Heart right ventricle (tissue), 16 donors: ENCODE measurements around the gene STMN3. TPM values are rescaled to one million over a fixed set of nuclear protein-coding genes. Genes with fewer than 3 reads are reported as not detected.
"Not testable (repeated sequence)": the region's sequence is repeated elsewhere in the genome, so short reads cannot be mapped to it uniquely, and the experiment has no call there.

Experiments used
- ATAC-seq, 8 donors: fragments of 200-7000 bp; cut with Tn5 transposase; one replicate each; pipeline ENCODE4 v1.9.1; 2020; ENCODE audit warnings: mild to moderate bottlenecking in 8 of 8, moderate library complexity in 8 of 8, moderate number of reproducible peaks in 1 of 8
- DNase-seq, 2 donors: peaks; one replicate each; pipeline ENCODE4 v3.0.0-alpha.2; 2020
- H3K27ac ChIP-seq, 10 donors: fragments of 200-600 bp; sonication (generic) in 2 of 10; one replicate each; pipeline versions ENCODE4 v1.5.0 to v1.8.0; 2020 to 2022; ENCODE audit warnings: mild to moderate bottlenecking in 3 of 10
- H3K27me3 ChIP-seq, 7 donors: fragments of 200-600 bp; one replicate each; pipeline ENCODE4 v1.8.0; 2021 to 2022; ENCODE audit warnings: mild to moderate bottlenecking in 2 of 7
- H3K36me3 ChIP-seq, 9 donors: fragments of 200-600 bp; sonication (generic) in 1 of 9; one replicate each; pipeline versions ENCODE4 v1.5.0 to v1.8.0; 2020 to 2022; ENCODE audit warnings: mild to moderate bottlenecking in 2 of 9
- H3K4me1 ChIP-seq, 9 donors: fragments of 200-600 bp; sonication (generic) in 1 of 9; one replicate each; pipeline versions ENCODE4 v1.5.0 to v1.8.0; 2020 to 2022; ENCODE audit warnings: mild to moderate bottlenecking in 4 of 9
- H3K4me3 ChIP-seq, 10 donors: fragments of 200-600 bp; sonication (generic) in 2 of 10; one replicate each; pipeline versions ENCODE4 v1.5.0 to v1.8.0; 2020 to 2022; ENCODE audit warnings: mild to moderate bottlenecking in 7 of 10, moderate library complexity in 2 of 10
- H3K9me3 ChIP-seq, 11 donors: fragments of 200-600 bp in 10 of 11; sonication (generic) in 2 of 11; one replicate each; pipeline versions ENCODE4 v1.5.0 to v1.8.0; 2013 to 2022; ENCODE audit warnings: mild to moderate bottlenecking in 2 of 11, control low read depth in 1 of 11, moderate library complexity in 1 of 11
- WGBS, 2 donors: extraction: QIAGEN DNeasy Blood & Tissue Kit; methylation state at CpG; one replicate each; pipeline ENCODE4 v1.1.7; 2013; ENCODE audit warnings: inconsistent platforms in 1 of 2; 5-methylcytosine and 5-hydroxymethylcytosine counted together
- intact Hi-C, 10 donors: fragments of 100-400 bp; cut with DNase I; formaldehyde crosslinking; loops; one replicate each; pipeline versions ENCODE4 v1.11.1 to v1.14.2; 2022
- polyA plus RNA-seq, 2 donors: library from polyadenylated mRNA; stranded (reverse); fragments of 200-250 nt; gene quantifications; one replicate each; pipeline ENCODE4 v1.2.3, GENCODE V29; 2013
- total RNA-seq, 10 donors: library from RNA; stranded (reverse); fragmentation: NEBNext Ultra II Directional in 3 of 10; extraction: Animal tissue kit (Norgen Biotek cat#: 25700) in 3 of 10; gene quantifications; one replicate each; pipeline versions ENCODE4 v1.2.1 to v1.2.4, GENCODE V29; 2021 to 2023
- TF ChIP-seq, protein P1 (sequence below), 9 donors: fragments of 200-600 bp; sonication (generic) in 2 of 9; IDR thresholded peaks; one replicate each; pipeline versions ENCODE4 v1.5.0 to v1.8.0; 2021 to 2022; ENCODE audit warnings: antibody characterized with exemption in 9 of 9, mild to moderate bottlenecking in 5 of 9, moderate library complexity in 1 of 9
- donor health status: Arrhythmogenic right ventricular cardiomyopathy.
- donor health status: ischemic (EF 13 %, LVEDD 7.1; RV severe dilation, severe dysfunction).
- donor health status: healthy with polysubstance abuse.
- donor health status: DM: no; HTN: yes; CAD: no.
- donor health status: DM: no; HTN: no; CAD: no.
- donor health status: ischemic (EF 25% LVEDD 6.9; RV normal size, moderate dysfunction).
- donor health status: ischemic (EF 25% LVEDD 5.7; RV mildly dilated, moderate dysfunction).
- donor health status: healthy.
- donor health status: DM: yes; HTN: yes; CAD: no.
- donor health status: Ischemic cardiomyopathy.
- donor health status: ischemic (EF 35%, LVEDD 5.7; RV mildly dilated, moderate dysfunction).
- donor health status: nonischemic (EF 11% LVEDD 7.7; RV severe dilation, severe dysfunction).
- donor health status: DM: yes; HTN: yes; CAD: no.
- donor health status: PGD.
- donor health status: ischemic (EF 29% LVEDD 5.4; RV normal size, mild dysfunction).
- donor health status: nonischemic (EF 23%, LVEDD 6.1; RV moderate dilation, normal function).

STMN3 gene
- total and polyA plus RNA-seq, 12 donors, result 1.7 to 9.9 (median 3.9) TPM

DNA sequence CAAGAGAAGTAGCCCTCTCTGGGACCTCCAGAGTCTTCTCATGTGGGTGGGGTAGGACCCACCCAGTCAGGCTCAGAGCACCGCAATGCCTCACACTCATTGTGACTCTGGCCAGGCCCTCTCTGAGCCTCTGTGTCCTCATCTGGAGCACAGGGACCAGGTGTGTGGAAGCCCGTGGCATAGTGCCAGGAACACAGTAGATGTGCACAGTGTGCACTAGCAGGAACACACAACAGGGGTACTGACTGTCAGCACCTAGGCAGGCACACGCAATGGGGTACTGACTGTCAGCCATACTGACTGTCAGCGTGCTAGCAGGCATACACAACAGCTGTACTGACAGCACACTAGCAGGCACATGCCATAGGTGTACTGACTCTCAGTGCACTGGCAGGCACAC is 2.0 kb upstream of the STMN3 start:
- intact Hi-C loops, result loop anchor here in 2 of 10 donors (5.0 to 10.0 kb wide), 2 partner anchors 52 to 80 kb away; partner anchors contain the start of genes ARFRP1 (in 1 of the 2), LIME1 (in 1 of the 2), SLC2A4RG (in 1 of the 2) and ZGPAT (in 1 of the 2)
- TF ChIP-seq, protein P1, sequence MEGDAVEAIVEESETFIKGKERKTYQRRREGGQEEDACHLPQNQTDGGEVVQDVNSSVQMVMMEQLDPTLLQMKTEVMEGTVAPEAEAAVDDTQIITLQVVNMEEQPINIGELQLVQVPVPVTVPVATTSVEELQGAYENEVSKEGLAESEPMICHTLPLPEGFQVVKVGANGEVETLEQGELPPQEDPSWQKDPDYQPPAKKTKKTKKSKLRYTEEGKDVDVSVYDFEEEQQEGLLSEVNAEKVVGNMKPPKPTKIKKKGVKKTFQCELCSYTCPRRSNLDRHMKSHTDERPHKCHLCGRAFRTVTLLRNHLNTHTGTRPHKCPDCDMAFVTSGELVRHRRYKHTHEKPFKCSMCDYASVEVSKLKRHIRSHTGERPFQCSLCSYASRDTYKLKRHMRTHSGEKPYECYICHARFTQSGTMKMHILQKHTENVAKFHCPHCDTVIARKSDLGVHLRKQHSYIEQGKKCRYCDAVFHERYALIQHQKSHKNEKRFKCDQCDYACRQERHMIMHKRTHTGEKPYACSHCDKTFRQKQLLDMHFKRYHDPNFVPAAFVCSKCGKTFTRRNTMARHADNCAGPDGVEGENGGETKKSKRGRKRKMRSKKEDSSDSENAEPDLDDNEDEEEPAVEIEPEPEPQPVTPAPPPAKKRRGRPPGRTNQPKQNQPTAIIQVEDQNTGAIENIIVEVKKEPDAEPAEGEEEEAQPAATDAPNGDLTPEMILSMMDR (IDR thresholded peaks at IDR 0.05), result no peak
- no peak overlapping the region for H3K27ac ChIP-seq
- H3K27me3 ChIP-seq, result peaks cover 0 to 23% (median 10%) of the 10 kb centered on the region in 7 donors
- no peaks in the 10 kb centered on the region for H3K9me3 ChIP-seq
- no peak overlapping the region for H3K4me3 ChIP-seq
- DNase-seq (no peak), ATAC-seq (no peak)
- WGBS, 2 donors, result 64 to 88% methylated on average over 4 of the region's 4 CpGs
- H3K4me1 ChIP-seq, result peaks cover 18 to 53% (median 45%) of the 10 kb centered on the region in 9 donors
- peaks cover 0 to 4% (median 0%) of the 10 kb centered on the region in 9 donors for H3K36me3 ChIP-seq

DNA sequence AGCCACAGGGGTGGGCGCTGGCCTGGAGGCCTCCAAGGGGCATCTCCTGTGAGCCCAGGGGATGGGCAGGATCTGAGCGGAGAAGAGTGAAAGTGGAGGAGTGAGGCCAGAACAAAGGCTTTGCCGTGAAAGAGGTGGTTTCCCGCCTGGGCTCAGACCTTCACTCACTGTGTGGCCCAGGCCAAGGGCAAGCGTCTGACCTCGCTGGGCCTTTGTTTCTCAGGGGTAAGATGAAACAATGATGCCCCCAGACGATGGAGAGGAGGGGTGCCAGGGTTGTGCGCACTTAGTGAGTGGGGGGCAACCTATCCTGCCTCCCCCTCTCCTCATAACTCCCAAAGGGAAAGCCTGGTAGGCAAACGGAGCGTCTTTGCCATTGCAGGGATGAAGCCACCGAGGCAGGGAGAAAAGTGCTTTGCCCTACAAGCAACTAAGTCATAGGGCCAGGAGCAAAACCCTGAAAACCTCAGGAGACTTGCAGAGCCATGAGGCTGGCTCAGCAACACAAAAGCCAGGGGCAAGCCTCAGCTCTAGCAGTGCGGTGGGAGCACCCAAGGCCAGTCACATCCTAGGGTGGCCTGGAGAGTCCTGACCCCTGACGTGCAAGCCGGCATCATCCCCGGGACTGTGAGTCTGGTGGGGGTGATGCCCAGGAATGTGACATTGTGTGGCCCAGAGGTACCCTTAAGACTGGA is 897 bp upstream of the STMN3 start:
- peak overlapping the region in 9 of 10 donors; percentile 16 to 66 (median 63) for H3K4me3 ChIP-seq
- H3K4me1 ChIP-seq, result peaks cover 14 to 44% (median 38%) of the 10 kb centered on the region in 9 donors
- TF ChIP-seq, protein P1 (IDR thresholded peaks at IDR 0.05), result no peak
- peaks cover 0 to 23% (median 10%) of the 10 kb centered on the region in 7 donors for H3K27me3 ChIP-seq
- no peak for ATAC-seq
- H3K36me3 ChIP-seq, result no peaks in the 10 kb centered on the region
- H3K27ac ChIP-seq, result peak overlapping the region in 8 of 10 donors; percentile 60 to 83 (median 76)
- no peaks in the 10 kb centered on the region for H3K9me3 ChIP-seq
- intact Hi-C loops, result loop anchor here in 1 of 10 donors (10.0 kb wide), 1 partner anchor 81 kb away; the partner anchor contains the start of genes LIME1 and SLC2A4RG
- WGBS, 2 donors, result 49 to 55% methylated on average over 14 to 15 of the region's 15 CpGs
- no peak for DNase-seq

DNA sequence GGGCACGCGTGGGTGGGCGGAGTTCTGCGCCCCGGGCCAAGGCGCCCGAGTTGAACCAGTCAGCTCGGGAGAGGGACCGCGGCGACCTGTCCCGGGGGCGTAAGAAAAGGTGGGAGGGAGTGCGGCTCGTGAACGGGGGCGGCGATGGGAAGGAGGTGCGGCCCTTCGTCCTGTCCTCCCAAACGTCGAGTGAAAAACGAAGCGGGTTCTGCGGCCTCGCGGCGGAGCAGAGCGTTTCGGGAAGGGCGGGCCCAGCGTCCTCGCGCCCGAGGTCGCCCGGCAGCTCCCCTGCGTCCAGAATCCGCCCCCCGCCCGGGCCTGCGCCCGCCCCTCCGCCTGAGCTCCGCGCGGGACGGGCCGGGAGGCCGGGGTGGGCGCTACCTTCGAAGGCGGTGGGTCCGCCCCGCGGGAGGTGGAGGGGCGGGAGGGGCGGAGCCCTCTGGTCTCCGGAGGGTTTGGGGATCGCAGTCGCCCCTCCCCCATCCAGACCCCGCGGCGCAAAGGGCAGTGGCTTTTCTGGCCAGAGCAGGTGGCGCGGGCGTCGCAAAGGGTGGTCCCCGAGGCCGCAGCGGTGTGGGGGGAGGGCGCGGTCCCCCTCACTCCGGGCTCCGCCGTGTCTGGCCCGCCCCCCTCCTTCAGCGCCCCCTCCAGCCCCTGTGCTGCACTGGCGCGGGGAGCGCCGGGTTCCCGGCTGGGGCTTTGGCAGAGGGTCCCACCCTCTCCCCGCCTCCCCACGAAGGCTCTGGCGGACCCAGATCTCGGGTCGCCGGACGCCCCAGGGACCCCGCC is 838 bp downstream of the STMN3 start:
- Histone ChIP-seq H3K4me1 (peaks cover 12 to 33% (median 28%) of the 10 kb centered on the region in 9 donors), H3K36me3 (no peaks in the 10 kb centered on the region), H3K4me3 (peak overlapping the region; percentile 38 to 75 (median 64)), H3K27me3 (peaks cover 0 to 23% (median 10%) of the 10 kb centered on the region in 7 donors), H3K27ac (peak overlapping the region in 8 of 10 donors; percentile 13 to 63 (median 30)), H3K9me3 (no peaks in the 10 kb centered on the region)
- ATAC-seq (peak in 6 of 8 donors; percentile 6 to 37 (median 14)), DNase-seq (peak in 1 of 2 donors; percentile 39)
- WGBS, 2 donors, result 1% methylated on average over 41 to 91 of the region's 91 CpGs
- TF ChIP-seq, protein P1 (IDR thresholded peaks at IDR 0.05), result no peak
- intact Hi-C loops, result loop anchor here in 1 of 10 donors (10.0 kb wide), 1 partner anchor 82 kb away; the partner anchor contains the start of genes LIME1 and SLC2A4RG

DNA sequence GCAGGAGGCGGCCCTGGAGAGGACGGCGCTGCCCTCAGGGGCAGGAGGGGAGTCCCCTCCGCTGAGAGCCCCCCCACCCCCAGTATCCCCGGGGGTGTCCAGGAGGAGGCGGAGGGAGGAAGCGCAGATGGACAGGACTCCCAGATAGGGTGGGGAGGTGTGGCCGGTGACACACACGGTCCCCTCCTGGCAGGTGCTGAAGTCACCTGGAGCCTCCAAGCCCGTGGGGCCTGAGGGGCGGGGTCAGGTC is 1.4 kb downstream of the STMN3 start:
- DNase-seq (no peak), ATAC-seq (peak in 3 of 8 donors; percentile 2 to 6 (median 5))
- Histone ChIP-seq H3K27ac (peak overlapping the region in 5 of 10 donors; percentile 9 to 62 (median 26)), H3K36me3 (no peaks in the 10 kb centered on the region), H3K27me3 (peaks cover 0 to 23% (median 10%) of the 10 kb centered on the region in 7 donors), H3K4me3 (peak overlapping the region in 9 of 10 donors; percentile 47 to 75 (median 64)), H3K4me1 (peaks cover 10 to 28% (median 26%) of the 10 kb centered on the region in 9 donors), H3K9me3 (no peaks in the 10 kb centered on the region)
- 13 to 16% methylated on average over 11 of the region's 11 CpGs for WGBS, 2 donors
- intact Hi-C loops, result loop anchor here in 1 of 10 donors (10.0 kb wide), 1 partner anchor 83 kb away; the partner anchor contains the start of genes LIME1 and SLC2A4RG
- TF ChIP-seq, protein P1 (IDR thresholded peaks at IDR 0.05), result no peak

DNA sequence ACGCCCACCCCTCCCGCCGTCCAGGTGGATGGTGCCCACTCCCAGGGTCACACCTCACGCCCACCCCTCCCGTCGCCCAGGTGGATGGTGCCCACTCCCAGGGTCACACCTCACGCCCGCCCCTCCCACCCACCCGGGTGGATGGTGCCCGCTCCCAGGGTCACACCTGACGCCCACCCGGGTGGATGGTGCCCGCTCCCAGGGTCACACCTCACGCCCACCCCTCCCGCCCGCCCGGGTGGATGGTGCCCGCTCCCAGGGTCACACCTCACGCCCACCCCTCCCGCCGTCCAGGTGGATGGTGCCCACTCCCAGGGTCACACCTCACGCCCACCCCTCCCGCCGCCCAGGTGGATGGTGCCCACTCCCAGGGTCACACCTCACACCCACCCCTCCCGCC is 2.7 kb downstream of the STMN3 start:
- H3K36me3 ChIP-seq, H3K4me3 ChIP-seq, ATAC-seq, H3K9me3 ChIP-seq, DNase-seq, H3K27ac ChIP-seq: not testable (repeated sequence)
- WGBS, 2 donors, result 90 to 92% methylated on average over 8 to 25 of the region's 25 CpGs
- peaks cover 10 to 28% (median 26%) of the 10 kb centered on the region in 9 donors for H3K4me1 ChIP-seq
- peaks cover 0 to 23% (median 10%) of the 10 kb centered on the region in 7 donors for H3K27me3 ChIP-seq
- intact Hi-C loops, result loop anchor here in 1 of 10 donors (10.0 kb wide), 1 partner anchor 84 kb away; the partner anchor contains the start of genes LIME1 and SLC2A4RG
